NT2/D1 (cell line): ENCODE data around the gene METTL17.
"Not testable (repeated sequence)": the region's sequence is repeated elsewhere in the genome, so short reads cannot be mapped to it uniquely, and the experiment has no call there.

Experiments
- DNase-seq: peaks from one replicate; pipeline ENCODE4 v3.0.0-alpha.2; 2011; ENCODE audit warnings: low read depth, low spot score
- H3K27me3 ChIP-seq: 2 replicates; pipeline ENCODE4 v1.6.0; 2011; ENCODE audit warnings: mild to moderate bottlenecking; ENCODE audit not compliant: insufficient read length, insufficient read depth
- H3K36me3 ChIP-seq: 2 replicates; pipeline ENCODE4 v1.6.1; 2011; ENCODE audit warnings: mild to moderate bottlenecking, low read length, mixed read lengths; ENCODE audit not compliant: insufficient read depth, insufficient read length
- H3K4me1 ChIP-seq: 2 replicates; pipeline ENCODE4 v1.5.1; 2011; ENCODE audit not compliant: insufficient read depth, insufficient read length
- H3K4me3 ChIP-seq: 2 replicates; pipeline ENCODE4 v1.5.1; 2011; ENCODE audit warnings: low read depth; ENCODE audit not compliant: insufficient read length
- H3K9ac ChIP-seq: 2 replicates; pipeline ENCODE4 v1.6.0; 2011; ENCODE audit warnings: low read depth; ENCODE audit not compliant: insufficient read length
- H3K9me3 ChIP-seq: 2 replicates; pipeline ENCODE4 v1.5.1; 2011; ENCODE audit warnings: mild to moderate bottlenecking, low read length; ENCODE audit not compliant: insufficient read depth
- SUZ12 ChIP-seq: IDR thresholded peaks from 2 replicates; pipeline ENCODE4 v1.6.1; 2011; ENCODE audit not compliant: insufficient read length, insufficient read depth; ENCODE audit errors: extremely low read depth
- YY1 ChIP-seq: IDR thresholded peaks from 2 replicates; pipeline ENCODE4 v1.6.1; 2011; ENCODE audit not compliant: insufficient read length, insufficient read depth
- ZNF274 ChIP-seq: IDR thresholded peaks from 2 replicates; pipeline ENCODE4 v1.6.1; 2011; ENCODE audit warnings: mild to moderate bottlenecking, low read depth, low read length

The METTL17 gene

GRCh38 chr14:20997564-20997963 is 7.8 kb downstream of the METTL17 start:
- TF ChIP-seq SUZ12, result no peak
- no peak for TF ChIP-seq YY1
- TF ChIP-seq ZNF274, result no peak

GRCh38 chr14:20998139-20998538 is 8.4 kb downstream of the METTL17 start:
- Histone ChIP-seq H3K36me3 (peaks cover 37% of the 10 kb centered on the region), H3K4me1 (peaks cover 6% of the 10 kb centered on the region), H3K4me3 (no peak overlapping the region), H3K27me3 (no peaks in the 10 kb centered on the region), H3K9me3 (no peaks in the 10 kb centered on the region), H3K9ac (no peak overlapping the region)
- TF ChIP-seq ZNF274 (no peak), SUZ12 (no peak), YY1 (no peak)
- DNase-seq, result no peak

More at GRCh38 chr14:20997564-20997963, 7.8 kb downstream of the METTL17 start:
- H3K9ac ChIP-seq, result no peak overlapping the region
- no peaks in the 10 kb centered on the region for H3K9me3 ChIP-seq
- H3K4me1 ChIP-seq, result peaks cover 6% of the 10 kb centered on the region
- peaks cover 42% of the 10 kb centered on the region for H3K36me3 ChIP-seq
- H3K27me3 ChIP-seq, result no peaks in the 10 kb centered on the region
- no peak overlapping the region for H3K4me3 ChIP-seq
- no peak for DNase-seq

- Histone ChIP-seq H3K9ac (no peak within 1 kb of the TSS), H3K36me3 (peaks cover 32% of the 10 kb centered on the region), H3K4me3 (no peak within 1 kb of the TSS), H3K27me3 (no peaks in the 10 kb centered on the region), H3K4me1 (peaks cover 6% of the 10 kb centered on the region), H3K9me3 (no peaks in the 10 kb centered on the region)
- DNase-seq, result peak; percentile 8
- TF ChIP-seq ZNF274 (no peak), SUZ12 (no peak)
Measured at GRCh38 chr14:20998674-20999366, 9.0 kb downstream of the METTL17 start, which contains the start of gene SLC39A2. Gene SLC39A2 (plus strand): TSS chr14:20999293. CDS start chr14:20999447, 154 bp downstream.

DNA sequence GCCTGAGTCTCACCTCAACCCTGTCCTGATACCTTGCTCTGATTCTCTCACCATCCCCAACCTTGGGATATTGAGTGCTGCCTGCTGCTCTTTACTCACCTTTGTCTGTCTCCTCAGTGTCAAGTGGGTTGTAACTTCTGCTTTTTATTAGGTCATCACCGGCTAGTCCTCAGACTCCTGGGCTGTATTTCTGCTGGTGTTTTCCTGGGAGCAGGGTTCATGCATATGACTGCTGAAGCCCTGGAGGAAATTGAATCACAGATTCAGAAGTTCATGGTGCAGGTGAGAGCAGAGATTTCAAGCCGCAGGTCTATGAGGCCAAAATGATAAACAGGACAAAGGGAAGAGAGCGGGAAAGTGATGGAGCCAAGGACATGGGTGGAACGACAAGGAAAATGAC is 9.8 kb downstream of the METTL17 start:
- Histone ChIP-seq H3K4me1 (peaks cover 6% of the 10 kb centered on the region), H3K9me3 (no peaks in the 10 kb centered on the region), H3K4me3 (no peak overlapping the region), H3K36me3 (peaks cover 24% of the 10 kb centered on the region), H3K27me3 (no peaks in the 10 kb centered on the region), H3K9ac (no peak overlapping the region)
- TF ChIP-seq YY1, result no peak
- no peak for TF ChIP-seq SUZ12
- no peak for TF ChIP-seq ZNF274
- DNase-seq, result no peak

DNA sequence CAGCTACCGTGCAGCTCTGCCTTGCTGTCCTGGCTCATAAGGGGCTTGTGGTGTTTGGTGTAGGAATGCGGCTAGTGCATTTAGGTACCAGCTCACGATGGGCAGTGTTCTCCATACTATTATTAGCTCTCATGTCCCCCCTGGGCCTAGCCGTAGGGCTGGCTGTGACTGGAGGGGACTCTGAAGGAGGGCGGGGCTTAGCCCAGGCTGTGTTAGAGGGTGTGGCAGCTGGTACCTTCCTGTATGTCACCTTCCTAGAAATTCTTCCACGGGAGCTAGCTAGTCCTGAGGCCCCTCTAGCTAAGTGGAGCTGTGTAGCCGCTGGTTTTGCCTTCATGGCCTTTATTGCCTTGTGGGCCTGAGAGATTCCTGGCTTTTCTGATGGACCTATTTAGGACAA is 11.4 kb downstream of the METTL17 start:
- Histone ChIP-seq H3K36me3 (peaks cover 8% of the 10 kb centered on the region), H3K9ac (no peak overlapping the region), H3K4me1 (peaks cover 6% of the 10 kb centered on the region), H3K4me3 (no peak overlapping the region), H3K27me3 (no peaks in the 10 kb centered on the region), H3K9me3 (no peaks in the 10 kb centered on the region)
- TF ChIP-seq YY1, result no peak
- TF ChIP-seq ZNF274, result no peak
- TF ChIP-seq SUZ12, result no peak
- no peak for DNase-seq

DNA sequence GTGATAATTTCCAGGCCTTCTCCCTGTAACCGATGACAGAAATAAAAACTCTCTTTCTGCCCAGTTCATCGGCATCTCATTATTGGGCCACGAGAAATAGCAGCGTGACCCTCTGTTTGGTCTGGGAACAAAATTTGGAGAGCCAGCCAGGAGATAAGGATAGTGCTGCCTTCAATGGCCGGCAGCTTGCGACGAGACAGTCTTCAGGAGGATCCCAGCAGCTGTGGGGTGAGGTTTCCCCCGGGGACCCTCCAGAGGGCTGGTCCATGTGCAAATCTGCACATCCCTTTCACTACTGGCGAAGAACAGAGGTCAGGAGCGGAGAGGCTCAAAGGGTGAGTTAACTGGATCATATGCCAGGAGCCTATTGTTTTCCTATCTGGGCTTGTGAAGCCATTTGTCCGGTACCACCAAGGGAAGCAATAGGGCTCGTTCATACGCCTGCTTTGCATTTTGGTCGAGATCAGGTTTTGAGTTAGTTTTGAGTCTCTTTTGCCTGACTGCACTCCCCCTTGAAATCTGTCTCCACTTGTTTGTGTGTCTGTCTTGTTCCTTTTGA is 14.1 kb downstream of the METTL17 start:
- no peak for DNase-seq
- H3K27me3 ChIP-seq, result no peaks in the 10 kb centered on the region

GRCh38 chr14:21009721-21010120 is 19.9 kb downstream of the METTL17 start:
- not testable (repeated sequence) for H3K36me3 ChIP-seq, H3K27me3 ChIP-seq, DNase-seq, H3K4me3 ChIP-seq, H3K4me1 ChIP-seq, H3K9me3 ChIP-seq, H3K9ac ChIP-seq

More for the DNA sequence above, 14.1 kb downstream of the METTL17 start:
- Histone ChIP-seq H3K9ac (no peak overlapping the region), H3K4me3 (no peak overlapping the region), H3K36me3 (no peaks in the 10 kb centered on the region), H3K9me3 (no peaks in the 10 kb centered on the region), H3K4me1 (peaks cover 4% of the 10 kb centered on the region)
- TF ChIP-seq SUZ12 (no peak), YY1 (no peak), ZNF274 (no peak)

GRCh38 chr14:21011136-21011535 is 21.4 kb downstream of the METTL17 start:
- Histone ChIP-seq H3K9me3 (no peaks in the 10 kb centered on the region), H3K36me3 (no peaks in the 10 kb centered on the region), H3K27me3 (no peaks in the 10 kb centered on the region), H3K4me3 (no peak overlapping the region), H3K4me1 (no peaks in the 10 kb centered on the region), H3K9ac (no peak overlapping the region)
- TF ChIP-seq SUZ12 (no peak), ZNF274 (no peak), YY1 (no peak)
- DNase-seq, result no peak
